HL-60 (cell line): ENCODE measurements around the gene RBM38.
"Not testable (repeated sequence)": the region's sequence is repeated elsewhere in the genome, so short reads cannot be mapped to it uniquely, and the experiment has no call there.

Source experiments
- DNase-seq, 2 experiments: peaks; one replicate each; pipeline ENCODE4 v3.0.0-alpha.2; 2010 to 2020; ENCODE audit warnings: low read depth in 1 of 2, low spot score in 1 of 2
- H3K27ac ChIP-seq: fragments of 250-450 bp; sonication (Bioruptor Pico); replicated peaks from 2 replicates; pipeline ENCODE4 v1.5.1; 2020; ENCODE audit warnings: mild to moderate bottlenecking, moderate library complexity
- H3K27me3 ChIP-seq: fragments of 250-450 bp; sonication (Bioruptor Pico); 2 replicates; pipeline ENCODE4 v1.5.1; 2021; ENCODE audit warnings: mild to moderate bottlenecking, moderate library complexity; ENCODE audit not compliant: insufficient read depth, poor library complexity, severe bottlenecking
- H3K4me3 ChIP-seq: replicated peaks from 2 replicates; pipeline ENCODE4 v1.5.1; 2011; ENCODE audit warnings: mild to moderate bottlenecking, control low read depth, low read length; ENCODE audit not compliant: insufficient read depth
- CTCF ChIP-seq: IDR thresholded peaks from one replicate; pipeline ENCODE4 v1.5.1; 2011; ENCODE audit warnings: low read length, control low read depth, inconsistent platforms; ENCODE audit not compliant: insufficient read depth
- GABPA ChIP-seq: IDR thresholded peaks from 2 replicates; pipeline ENCODE4 v1.6.1; 2012; ENCODE audit warnings: low read depth
- POLR2AphosphoS5 ChIP-seq: IDR thresholded peaks from 2 replicates; pipeline ENCODE4 v1.6.1; 2012; ENCODE audit warnings: low read depth
- REST ChIP-seq: IDR thresholded peaks from 2 replicates; pipeline ENCODE4 v1.6.1; 2012; ENCODE audit warnings: low read depth; ENCODE audit not compliant: insufficient replicate concordance
- SPI1 ChIP-seq: IDR thresholded peaks from 2 replicates; pipeline ENCODE4 v1.6.1; 2012; ENCODE audit warnings: low read depth, mild to moderate bottlenecking, borderline replicate concordance

RBM38 gene

GRCh38 chr20:57429580-57430200 is 38.5 kb downstream of the RBM38 start:
- no peak for TF ChIP-seq REST
- peak; percentile 80 for TF ChIP-seq SPI1
- Histone ChIP-seq H3K27ac (peak overlapping the region; percentile 31), H3K27me3 (no peaks in the 10 kb centered on the region), H3K4me3 (no peak overlapping the region)
- DNase-seq, result peak in 1 of 2 experiments; percentile 83

GRCh38 chr20:57430201-57430596 is 39.0 kb downstream of the RBM38 start:
- DNase-seq, H3K4me3 ChIP-seq, H3K27me3 ChIP-seq: not testable (repeated sequence)
- H3K27ac ChIP-seq, result peak overlapping the region; percentile 31

- DNase-seq, result no peak
- TF ChIP-seq CTCF, result no peak
- TF ChIP-seq REST, result no peak
- no peak for TF ChIP-seq GABPA
- no peak for TF ChIP-seq POLR2AphosphoS5
- no peak for TF ChIP-seq SPI1
- Histone ChIP-seq H3K4me3 (no peak overlapping the region), H3K27me3 (no peaks in the 10 kb centered on the region), H3K27ac (no peak overlapping the region; the same call in 1 of the 2 replicates)
These were observed 40.3 kb downstream of the RBM38 start for GRCh38 chr20:57431539-57431835.

- no peak for DNase-seq
- no peak for TF ChIP-seq SPI1
- no peak for TF ChIP-seq GABPA
- no peak for TF ChIP-seq REST
- TF ChIP-seq CTCF, result no peak
- TF ChIP-seq POLR2AphosphoS5, result no peak
- Histone ChIP-seq H3K27ac (peak overlapping the region; percentile 45), H3K27me3 (no peaks in the 10 kb centered on the region), H3K4me3 (no peak overlapping the region)
These were observed 41.3 kb downstream of the RBM38 start for GRCh38 chr20:57432480-57432861.
